Sigmoid colon (tissue), 7 donors: ENCODE measurements around the gene MRPL12. TPM values are rescaled to one million over a fixed set of nuclear protein-coding genes. Genes with fewer than 3 reads are reported as not detected.

Source experiments
- DNase-seq: peaks from one replicate; pipeline ENCODE4 v3.0.0-alpha.2; 2019
- H3K27ac ChIP-seq, 4 donors: fragments of 200-600 bp; sonication (generic); one replicate each; pipeline ENCODE4 v1.5.1; 2016 to 2019; ENCODE audit warnings: mild to moderate bottlenecking in 1 of 4
- H3K27me3 ChIP-seq, 3 donors: fragments of 200-600 bp; sonication (generic); one replicate each; pipeline ENCODE4 v1.5.1; 2019; ENCODE audit warnings: mild to moderate bottlenecking in 1 of 3
- H3K36me3 ChIP-seq, 4 donors: fragments of 200-600 bp; sonication (generic); one replicate each; pipeline ENCODE4 v1.5.1; 2016 to 2019
- H3K4me1 ChIP-seq, 4 donors: fragments of 200-600 bp; sonication (generic); one replicate each; pipeline ENCODE4 v1.5.1; 2017 to 2019
- H3K4me3 ChIP-seq, 4 donors: fragments of 200-600 bp; sonication (generic); one replicate each; pipeline ENCODE4 v1.5.1; 2017 to 2019; ENCODE audit warnings: mild to moderate bottlenecking in 2 of 4, moderate library complexity in 1 of 4
- H3K9me3 ChIP-seq, 4 donors: fragments of 200-600 bp in 3 of 4; sonication (generic) in 3 of 4; one replicate each; pipeline versions ENCODE4 v1.5.1 to v1.6.1; 2013 to 2019
- CTCF ChIP-seq, 4 experiments: fragments of 450-650 bp in 3 of 4; fragments of 200-600 bp in 1 of 4; IDR thresholded peaks; one replicate each; pipeline ENCODE4 v1.5.1; 2016 to 2019; ENCODE audit warnings: antibody characterized with exemption in 4 of 4, mild to moderate bottlenecking in 3 of 4, moderate library complexity in 2 of 4
- EP300 ChIP-seq, 4 donors: sonication (generic); formaldehyde crosslinking; IDR thresholded peaks; one replicate each; pipeline ENCODE4 v1.6.1; 2017; ENCODE audit warnings: antibody characterized with exemption in 4 of 4
- POLR2A ChIP-seq, 2 donors: fragments of 450-650 bp; IDR thresholded peaks; one replicate each; pipeline ENCODE4 v1.6.1; 2016; ENCODE audit warnings: antibody characterized with exemption in 2 of 2, mild to moderate bottlenecking in 2 of 2, moderate library complexity in 2 of 2
- POLR2AphosphoS5 ChIP-seq, 4 donors: sonication (generic); formaldehyde crosslinking; IDR thresholded peaks; one replicate each; pipeline ENCODE4 v1.6.1; 2017; ENCODE audit warnings: antibody characterized with exemption in 4 of 4
- WGBS, 2 donors: extraction: QIAGEN DNeasy Blood & Tissue Kit; methylation state at CpG; one replicate each; pipeline ENCODE4 v1.1.7; 2013; 5-methylcytosine and 5-hydroxymethylcytosine counted together
- intact Hi-C: fragments of 100-400 bp; cut with DNase I; formaldehyde crosslinking; loops from one replicate; pipeline ENCODE4 v1.15.1; 2023
- polyA plus RNA-seq, 3 donors: library from polyadenylated mRNA; stranded (reverse); fragments of 200-250 nt; gene quantifications; one replicate each; pipeline ENCODE4 v1.2.3, GENCODE V29; 2013
- total RNA-seq, 4 donors: library from RNA; depleted of rRNA; stranded (reverse); fragments of >200 nt; gene quantifications; one replicate each; pipeline ENCODE4 v1.1.0, GENCODE V29; 2016
- donor health status: healthy with polysubstance abuse.
- donor health status: Bipolar disorder and iron deficiency.
- donor health status: healthy.

The MRPL12 gene
- total and polyA plus RNA-seq, 7 donors, result 31.0 to 258 (median 56.4) TPM

DNA sequence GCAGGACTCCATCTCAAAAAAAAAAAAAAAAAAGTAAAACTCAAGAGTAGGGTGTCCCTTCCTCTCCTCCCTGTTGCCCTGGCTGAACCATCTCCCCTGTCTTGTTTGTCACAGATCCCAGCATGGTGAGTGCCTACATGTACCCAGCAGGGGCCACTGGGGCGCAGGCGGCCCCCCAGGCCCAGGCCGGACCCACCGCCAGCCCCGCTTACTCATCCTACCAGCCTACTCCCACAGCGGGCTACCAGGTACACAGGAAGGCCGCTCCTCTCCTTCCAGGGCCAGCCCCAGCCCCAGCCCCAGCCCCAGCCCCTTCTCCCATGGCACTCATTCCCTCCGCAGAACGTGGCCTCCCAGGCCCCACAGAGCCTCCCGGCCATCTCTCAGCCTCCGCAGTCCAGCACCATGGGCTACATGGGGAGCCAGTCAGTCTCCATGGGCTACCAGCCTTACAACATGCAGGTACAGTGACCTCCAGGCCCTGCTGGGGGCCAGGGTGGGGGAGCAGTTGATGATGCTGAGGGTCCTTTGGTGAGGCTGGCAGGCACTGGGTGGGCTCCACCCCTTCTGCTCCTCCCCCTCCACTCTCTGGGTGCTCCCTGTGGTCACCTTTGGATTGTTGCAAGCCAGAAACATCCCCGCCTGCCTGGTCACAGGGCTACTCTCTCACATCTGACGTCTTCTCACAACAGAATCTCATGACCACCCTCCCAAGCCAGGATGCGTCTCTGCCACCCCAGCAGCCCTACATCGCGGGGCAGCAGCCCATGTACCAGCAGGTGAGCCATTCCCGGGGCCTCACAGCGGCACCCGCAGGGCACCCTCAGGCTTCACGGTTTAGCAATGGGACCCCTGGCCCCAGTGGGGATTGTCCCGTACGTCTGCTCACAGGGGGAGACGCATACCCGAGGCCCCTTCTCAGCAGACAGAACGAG, 2.5 kb upstream of the MRPL12 start:
- no peak for DNase-seq
- no peak for TF ChIP-seq CTCF (IDR thresholded peaks at IDR 0.05)
- TF ChIP-seq POLR2AphosphoS5 (IDR thresholded peaks at IDR 0.05), result no peak
- TF ChIP-seq POLR2A (IDR thresholded peaks at IDR 0.05), result no peak
- TF ChIP-seq EP300 (IDR thresholded peaks at IDR 0.05), result no peak
- no peaks in the 10 kb centered on the region for H3K27me3 ChIP-seq
- no peaks in the 10 kb centered on the region for H3K9me3 ChIP-seq
- H3K4me1 ChIP-seq, result peaks cover 0 to 39% (median 32%) of the 10 kb centered on the region in 4 donors
- H3K27ac ChIP-seq, result no peak overlapping the region
- 91 to 92% methylated on average over 25 of the region's 25 CpGs for WGBS, 2 donors
- H3K36me3 ChIP-seq, result peaks cover 30 to 74% (median 31%) of the 10 kb centered on the region in 4 donors
- H3K4me3 ChIP-seq, result no peak overlapping the region
- intact Hi-C loops, result no loop called here

GRCh38 chr17:81701288-81702071, 1.7 kb upstream of the MRPL12 start:
- peak overlapping the region in 1 of 4 donors; percentile 92 for H3K4me3 ChIP-seq
- peak overlapping the region in 3 of 4 donors; percentile 95 to 98 (median 96) for H3K27ac ChIP-seq
- H3K9me3 ChIP-seq, result no peaks in the 10 kb centered on the region
- no peak for DNase-seq
- no peaks in the 10 kb centered on the region for H3K27me3 ChIP-seq
- WGBS, 2 donors, result 67 to 77% methylated on average over 23 of the region's 23 CpGs
- intact Hi-C loops, result loop anchor here (2.0 kb wide), 1 partner anchor 17 kb away; the partner anchor contains the start of gene HGS
- H3K36me3 ChIP-seq, result peaks cover 22 to 74% (median 25%) of the 10 kb centered on the region in 4 donors
- H3K4me1 ChIP-seq, result peaks cover 0 to 39% (median 32%) of the 10 kb centered on the region in 4 donors
- TF ChIP-seq POLR2AphosphoS5 (IDR thresholded peaks at IDR 0.05), result no peak
- no peak for TF ChIP-seq CTCF (IDR thresholded peaks at IDR 0.05)
- no peak for TF ChIP-seq POLR2A (IDR thresholded peaks at IDR 0.05)
- no peak for TF ChIP-seq EP300 (IDR thresholded peaks at IDR 0.05)

DNA sequence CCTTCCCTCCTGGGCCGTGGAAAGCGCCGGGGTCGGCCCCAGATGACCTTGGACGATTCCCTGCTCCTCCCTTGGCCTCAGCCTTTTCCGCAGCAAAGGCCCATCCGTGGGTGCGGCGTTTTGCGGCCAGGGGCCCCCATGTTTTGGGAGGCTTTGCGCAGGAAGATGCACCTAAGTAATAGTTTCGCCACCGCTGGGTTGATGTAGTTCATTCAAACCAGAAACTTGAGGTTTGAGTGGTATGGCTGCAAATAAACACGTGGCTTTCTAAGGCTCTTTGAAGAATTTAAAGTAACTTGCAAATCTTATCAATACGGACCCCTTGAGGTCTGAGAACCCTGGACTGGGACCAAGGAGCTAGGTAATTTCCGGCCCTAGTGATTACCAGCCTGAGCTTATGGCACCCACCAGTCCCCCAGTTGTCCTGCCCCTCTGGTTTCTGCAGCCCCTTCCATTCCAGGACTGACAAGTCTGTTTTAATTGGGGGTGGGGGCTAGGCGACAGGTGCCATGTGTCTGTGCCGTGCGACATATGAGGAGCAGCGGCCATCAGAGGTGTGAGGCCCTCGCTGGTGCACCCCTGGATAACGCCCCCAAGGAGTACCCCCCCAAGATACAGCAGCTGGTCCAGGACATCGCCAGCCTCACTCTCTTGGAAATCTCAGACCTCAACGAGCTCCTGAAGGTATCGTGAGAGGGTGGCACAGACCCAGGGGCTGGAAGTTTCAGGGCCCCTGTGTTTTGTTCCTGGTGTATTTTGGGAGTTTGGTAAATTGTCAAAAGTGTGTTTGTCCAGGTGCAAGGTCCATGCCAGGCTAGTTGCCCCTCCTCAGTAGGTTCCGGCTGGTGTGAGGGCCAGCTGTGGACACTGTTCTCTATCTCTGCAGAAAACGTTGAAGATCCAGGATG, 834 bp downstream of the MRPL12 start:
- Histone ChIP-seq H3K4me1 (peaks cover 0 to 39% (median 32%) of the 10 kb centered on the region in 4 donors), H3K36me3 (peaks cover 10 to 65% (median 24%) of the 10 kb centered on the region in 4 donors), H3K9me3 (no peaks in the 10 kb centered on the region), H3K27ac (peak overlapping the region; percentile 91 to 98 (median 96)), H3K4me3 (peak overlapping the region; percentile 83 to 98 (median 94)), H3K27me3 (no peaks in the 10 kb centered on the region)
- intact Hi-C loops, result loop anchor here (2.0 kb wide), 1 partner anchor 19 kb away; the partner anchor contains the start of gene HGS
- WGBS, 2 donors, result 9 to 27% methylated on average over 27 of the region's 27 CpGs
- no peak for DNase-seq
- no peak for TF ChIP-seq POLR2AphosphoS5 (IDR thresholded peaks at IDR 0.05)
- no peak for TF ChIP-seq CTCF (IDR thresholded peaks at IDR 0.05)
- TF ChIP-seq EP300 (IDR thresholded peaks at IDR 0.05), result no peak
- no peak for TF ChIP-seq POLR2A (IDR thresholded peaks at IDR 0.05)
